ENCODE measurements around the gene TCEAL1. TPM values are rescaled to one million over a fixed set of nuclear protein-coding genes. Genes with fewer than 3 reads are reported as not detected.
"Not testable (repeated sequence)": the region's sequence is repeated elsewhere in the genome, so short reads cannot be mapped to it uniquely, and the experiment has no call there.

Gene TCEAL1
- total RNA-seq, 1 donor from 2014 or later: 29.8 TPM

GRCh38 chrX:103637604-103638338, 9.0 kb downstream of the TCEAL1 start:
- TF ChIP-seq, protein P1, sequence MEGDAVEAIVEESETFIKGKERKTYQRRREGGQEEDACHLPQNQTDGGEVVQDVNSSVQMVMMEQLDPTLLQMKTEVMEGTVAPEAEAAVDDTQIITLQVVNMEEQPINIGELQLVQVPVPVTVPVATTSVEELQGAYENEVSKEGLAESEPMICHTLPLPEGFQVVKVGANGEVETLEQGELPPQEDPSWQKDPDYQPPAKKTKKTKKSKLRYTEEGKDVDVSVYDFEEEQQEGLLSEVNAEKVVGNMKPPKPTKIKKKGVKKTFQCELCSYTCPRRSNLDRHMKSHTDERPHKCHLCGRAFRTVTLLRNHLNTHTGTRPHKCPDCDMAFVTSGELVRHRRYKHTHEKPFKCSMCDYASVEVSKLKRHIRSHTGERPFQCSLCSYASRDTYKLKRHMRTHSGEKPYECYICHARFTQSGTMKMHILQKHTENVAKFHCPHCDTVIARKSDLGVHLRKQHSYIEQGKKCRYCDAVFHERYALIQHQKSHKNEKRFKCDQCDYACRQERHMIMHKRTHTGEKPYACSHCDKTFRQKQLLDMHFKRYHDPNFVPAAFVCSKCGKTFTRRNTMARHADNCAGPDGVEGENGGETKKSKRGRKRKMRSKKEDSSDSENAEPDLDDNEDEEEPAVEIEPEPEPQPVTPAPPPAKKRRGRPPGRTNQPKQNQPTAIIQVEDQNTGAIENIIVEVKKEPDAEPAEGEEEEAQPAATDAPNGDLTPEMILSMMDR (IDR thresholded peaks at IDR 0.05): no peak
- H3K4me3 Mint-ChIP-seq (ENCODE audit: unreplicated experiment): no peak overlapping the region
- H3K27me3 Mint-ChIP-seq (ENCODE audit: unreplicated experiment): no peaks in the 10 kb centered on the region
- no peaks in the 10 kb centered on the region for H3K36me3 Mint-ChIP-seq (ENCODE audit: unreplicated experiment)
- H3K4me1 Mint-ChIP-seq (ENCODE audit: unreplicated experiment): peaks cover 11% of the 10 kb centered on the region
- no peak overlapping the region for H3K27ac Mint-ChIP-seq (ENCODE audit: unreplicated experiment)
- no peaks in the 10 kb centered on the region for H3K9me3 Mint-ChIP-seq (ENCODE audit: unreplicated experiment)
- no peak for DNase-seq (ENCODE audit: extremely low spot score, unreplicated experiment)

GRCh38 chrX:103638479-103639346, 9.9 kb downstream of the TCEAL1 start:
- not testable (repeated sequence) for DNase-seq (ENCODE audit: extremely low spot score, unreplicated experiment); H3K9me3 Mint-ChIP-seq (ENCODE audit: unreplicated experiment); H3K36me3 Mint-ChIP-seq (ENCODE audit: unreplicated experiment); H3K27me3 Mint-ChIP-seq (ENCODE audit: unreplicated experiment); H3K4me3 Mint-ChIP-seq (ENCODE audit: unreplicated experiment)
- Mint-ChIP-seq H3K4me1 (ENCODE audit: unreplicated experiment) (peaks cover 11% of the 10 kb centered on the region), H3K27ac (ENCODE audit: unreplicated experiment) (peak overlapping the region; percentile 62)

DNA sequence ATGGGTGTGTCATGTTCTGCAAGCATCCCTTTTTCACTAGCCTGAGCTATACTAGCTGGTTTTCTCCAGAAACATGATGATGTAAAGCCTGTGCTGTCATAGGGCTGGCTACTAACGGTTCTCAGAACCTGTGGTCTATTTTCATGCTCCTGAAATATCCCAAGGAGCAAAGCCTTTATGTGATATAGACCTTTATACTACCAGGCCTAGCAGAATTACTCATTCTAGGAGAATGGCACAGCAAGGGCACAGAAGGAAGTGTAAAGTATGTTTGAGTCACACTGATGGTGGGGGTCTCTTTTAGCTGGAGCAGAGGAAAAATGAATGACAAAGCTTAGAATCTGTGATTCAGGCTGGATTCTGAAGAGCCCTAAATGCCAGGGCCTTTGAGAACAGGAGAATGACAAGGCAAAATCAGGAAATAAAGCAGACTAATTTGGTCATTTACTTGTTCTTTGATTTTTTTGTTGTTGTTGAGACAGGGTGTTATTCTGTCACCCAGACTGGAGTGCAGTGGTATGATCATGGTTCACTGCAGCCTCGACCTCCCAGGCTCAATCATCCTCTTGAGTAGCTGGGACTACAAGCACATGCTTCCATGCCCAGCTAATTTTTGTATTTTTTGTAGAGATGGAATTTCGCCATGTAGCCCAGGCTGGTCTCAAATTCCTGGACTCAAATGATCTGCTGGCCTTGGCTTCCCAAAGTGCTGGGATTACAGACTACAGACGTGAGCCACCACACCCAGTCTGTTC, 11.8 kb downstream of the TCEAL1 start:
- peak overlapping the region; percentile 48 for H3K27ac Mint-ChIP-seq (ENCODE audit: unreplicated experiment)
- peaks cover 11% of the 10 kb centered on the region for H3K4me1 Mint-ChIP-seq (ENCODE audit: unreplicated experiment)
- TF ChIP-seq, protein P1 (IDR thresholded peaks at IDR 0.05): no peak
- no peaks in the 10 kb centered on the region for H3K27me3 Mint-ChIP-seq (ENCODE audit: unreplicated experiment)
- DNase-seq (ENCODE audit: extremely low spot score, unreplicated experiment): no peak
- no peak overlapping the region for H3K4me3 Mint-ChIP-seq (ENCODE audit: unreplicated experiment)
- no peaks in the 10 kb centered on the region for H3K36me3 Mint-ChIP-seq (ENCODE audit: unreplicated experiment)
- H3K9me3 Mint-ChIP-seq (ENCODE audit: unreplicated experiment): peaks cover under 1% of the 10 kb centered on the region

DNA sequence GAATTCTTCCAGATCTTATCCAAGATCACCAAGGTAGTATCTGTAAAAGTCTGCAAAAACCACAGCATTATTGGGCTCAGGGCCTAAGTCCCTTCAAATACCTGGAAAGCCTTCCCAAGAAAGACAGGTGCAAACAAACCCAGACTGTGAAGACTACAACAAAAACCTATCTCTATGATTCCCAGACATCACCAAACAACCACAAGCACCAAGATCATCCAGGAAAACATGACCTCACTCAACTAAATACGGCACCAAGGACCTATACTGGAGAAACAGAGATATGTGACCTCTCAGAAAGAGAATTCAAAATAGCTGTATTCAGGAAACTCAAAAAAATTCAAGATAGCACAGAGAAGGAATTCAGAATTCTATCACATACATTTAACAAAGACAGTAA, 15.3 kb downstream of the TCEAL1 start:
- peaks cover 10% of the 10 kb centered on the region for H3K9me3 Mint-ChIP-seq (ENCODE audit: unreplicated experiment)
- H3K27ac Mint-ChIP-seq (ENCODE audit: unreplicated experiment): no peak overlapping the region
- H3K36me3 Mint-ChIP-seq (ENCODE audit: unreplicated experiment): no peaks in the 10 kb centered on the region
- TF ChIP-seq, protein P1 (IDR thresholded peaks at IDR 0.05): no peak
- DNase-seq (ENCODE audit: extremely low spot score, unreplicated experiment): no peak
- H3K27me3 Mint-ChIP-seq (ENCODE audit: unreplicated experiment): no peaks in the 10 kb centered on the region
- H3K4me3 Mint-ChIP-seq (ENCODE audit: unreplicated experiment): no peak overlapping the region
- peaks cover 8% of the 10 kb centered on the region for H3K4me1 Mint-ChIP-seq (ENCODE audit: unreplicated experiment)

- no peak overlapping the region for H3K27ac Mint-ChIP-seq (ENCODE audit: unreplicated experiment)
Measured at GRCh38 chrX:103647630-103648029, 18.9 kb downstream of the TCEAL1 start.

More at GRCh38 chrX:103647630-103648029, 18.9 kb downstream of the TCEAL1 start:
- Mint-ChIP-seq H3K36me3 (ENCODE audit: unreplicated experiment) (no peaks in the 10 kb centered on the region), H3K4me3 (ENCODE audit: unreplicated experiment) (no peak overlapping the region), H3K27me3 (ENCODE audit: unreplicated experiment) (no peaks in the 10 kb centered on the region), H3K4me1 (ENCODE audit: unreplicated experiment) (no peaks in the 10 kb centered on the region), H3K9me3 (ENCODE audit: unreplicated experiment) (peaks cover 15% of the 10 kb centered on the region)
- DNase-seq (ENCODE audit: extremely low spot score, unreplicated experiment): no peak
- TF ChIP-seq, protein P1 (IDR thresholded peaks at IDR 0.05): no peak

All from osteocyte (in vitro differentiated cells).